Measurements from ENCODE around the gene PDCD1. TPM values are rescaled to one million over a fixed set of nuclear protein-coding genes. Genes with fewer than 3 reads are reported as not detected.
"Not testable (repeated sequence)": the region's sequence is repeated elsewhere in the genome, so short reads cannot be mapped to it uniquely, and the experiment has no call there.

The PDCD1 gene
- total and polyA plus RNA-seq, 7 experiments from 2014 or later, result 0.24 to 9.4 (median 0.85) TPM; not detected in 2

DNA sequence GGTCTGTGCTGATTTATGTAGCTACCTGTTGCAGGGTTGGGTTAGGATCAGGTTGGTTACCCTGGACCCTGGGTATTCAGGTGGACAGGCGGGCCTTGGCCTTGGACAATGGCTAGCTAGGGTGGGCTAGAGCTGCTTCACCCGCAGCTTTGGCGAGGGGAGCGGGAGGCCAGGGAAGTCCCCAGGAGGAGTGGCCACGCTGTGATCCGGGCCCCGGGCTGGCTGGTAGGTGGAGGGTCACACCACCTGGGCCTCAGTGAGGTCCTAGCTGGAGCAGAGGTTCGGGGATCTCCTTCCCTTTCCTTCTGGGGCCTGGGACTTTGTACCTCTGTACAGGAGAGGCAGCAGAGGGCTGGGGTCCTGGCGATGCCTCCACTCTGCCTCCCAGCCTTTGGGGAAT is 20.6 kb upstream of the PDCD1 start:
- no peaks in the 10 kb centered on the region for H3K27me3 ChIP-seq (ENCODE audit: control insufficient read depth in 2 of 2, insufficient read depth in 2 of 2, low read length in 2 of 2)
- Mint-ChIP-seq H3K4me3 (peak overlapping the region in 1 of 10 donors; percentile 69), H3K4me1 (peaks cover 17 to 35% (median 25%) of the 10 kb centered on the region in 7 donors), H3K27me3 (peaks cover 0 to 5% (median 0%) of the 10 kb centered on the region in 5 donors), H3K36me3 (peaks cover 0 to 5% (median 2%) of the 10 kb centered on the region in 5 donors), H3K27ac (peak overlapping the region in 2 of 9 donors; percentile 16 to 69), H3K9me3 (peaks cover 0 to 8% (median 0%) of the 10 kb centered on the region in 11 donors)
- intact Hi-C loops (cut with micrococcal nuclease), result no loop called here
- ChIA-PET CTCF (interaction anchor here (0.6 to 2.4 kb wide), 6 partner anchors 12 to 1040 kb away, joined by 3 to 17 read pairs (median 4); partner anchors contain the start of genes D2HGDH and RTP5), POLR2A (interaction anchor here (0.6 to 1.6 kb wide), 5 partner anchors 11 to 282 kb away, joined by 3 to 6 read pairs (median 3); no protein-coding TSS in a partner anchor)
- no peak for ATAC-seq
- DNase-seq, result no peak
- no peaks in the 10 kb centered on the region for H3K9me3 ChIP-seq (ENCODE audit: control insufficient read depth in 2 of 3, low read length in 3 of 3)
- H3K36me3 ChIP-seq (ENCODE audit: control insufficient read depth in 2 of 3, insufficient read depth in 3 of 3, low read length in 3 of 3), result peaks cover 0 to 4% (median 0%) of the 10 kb centered on the region in 3 experiments
- H3K4me3 ChIP-seq (ENCODE audit: low read length), result no peak overlapping the region
- H3K4me1 ChIP-seq (ENCODE audit: control insufficient read depth in 2 of 2, insufficient read depth in 2 of 2, low read length in 2 of 2), result peaks cover 16 to 17% of the 10 kb centered on the region in 2 donors
- H3K27ac ChIP-seq (ENCODE audit: low read depth, low read length), result no peak overlapping the region

GRCh38 chr2:241877989-241878970 is 19.6 kb upstream of the PDCD1 start:
- Histone ChIP-seq H3K27me3 (ENCODE audit: control insufficient read depth in 2 of 2, insufficient read depth in 2 of 2, low read length in 2 of 2) (no peaks in the 10 kb centered on the region), H3K9me3 (ENCODE audit: control insufficient read depth in 2 of 3, low read length in 3 of 3) (no peaks in the 10 kb centered on the region), H3K4me1 (ENCODE audit: control insufficient read depth in 2 of 2, insufficient read depth in 2 of 2, low read length in 2 of 2) (peaks cover 15 to 17% of the 10 kb centered on the region in 2 donors), H3K36me3 (ENCODE audit: control insufficient read depth in 2 of 3, insufficient read depth in 3 of 3, low read length in 3 of 3) (no peaks in the 10 kb centered on the region), H3K4me3 (ENCODE audit: low read length) (no peak overlapping the region), H3K27ac (ENCODE audit: low read depth, low read length) (no peak overlapping the region)
- H3K4me1 Mint-ChIP-seq, result peaks cover 17 to 32% (median 21%) of the 10 kb centered on the region in 7 donors
- ChIA-PET POLR2A (interaction anchor here (0.6 to 1.6 kb wide), 6 partner anchors 10 to 281 kb away, joined by 3 to 6 read pairs (median 4); partner anchors contain the start of gene ING5), CTCF (interaction anchor here (0.7 to 2.4 kb wide), 12 partner anchors 11 to 1400 kb away, joined by 3 to 17 read pairs (median 4); partner anchors contain the start of genes D2HGDH and RTP5)
- no peak overlapping the region for H3K4me3 Mint-ChIP-seq
- H3K27me3 Mint-ChIP-seq, result peaks cover 0 to 5% (median 0%) of the 10 kb centered on the region in 5 donors
- intact Hi-C loops (cut with micrococcal nuclease), result no loop called here
- ATAC-seq, result no peak
- peak; percentile 53 to 85 (median 73) for DNase-seq
- H3K27ac Mint-ChIP-seq, result peak overlapping the region in 1 of 9 donors; percentile 62
- peaks cover 0 to 8% (median 0%) of the 10 kb centered on the region in 11 donors for H3K9me3 Mint-ChIP-seq
- peaks cover 0 to 4% (median 0%) of the 10 kb centered on the region in 5 donors for H3K36me3 Mint-ChIP-seq

GRCh38 chr2:241877197-241877685 is 18.5 kb upstream of the PDCD1 start:
- ChIA-PET POLR2A (no interaction called here), CTCF (interaction anchor here (0.7 to 1.3 kb wide), 2 partner anchors 152 to 1399 kb away, joined by 3 read pairs; no protein-coding TSS in a partner anchor)
- Histone ChIP-seq H3K9me3 (ENCODE audit: control insufficient read depth in 2 of 3, low read length in 3 of 3) (no peaks in the 10 kb centered on the region), H3K4me3 (ENCODE audit: low read length) (no peak overlapping the region), H3K27ac (ENCODE audit: low read depth, low read length) (no peak overlapping the region), H3K27me3 (ENCODE audit: control insufficient read depth in 2 of 2, insufficient read depth in 2 of 2, low read length in 2 of 2) (no peaks in the 10 kb centered on the region), H3K4me1 (ENCODE audit: control insufficient read depth in 2 of 2, insufficient read depth in 2 of 2, low read length in 2 of 2) (peaks cover 5 to 16% of the 10 kb centered on the region in 2 donors), H3K36me3 (ENCODE audit: control insufficient read depth in 2 of 3, insufficient read depth in 3 of 3, low read length in 3 of 3) (no peaks in the 10 kb centered on the region)
- H3K4me3 Mint-ChIP-seq, result no peak overlapping the region
- H3K27ac Mint-ChIP-seq, result no peak overlapping the region
- ATAC-seq, result no peak
- intact Hi-C loops (cut with micrococcal nuclease), result no loop called here
- DNase-seq, result no peak
- peaks cover 0 to 7% (median 0%) of the 10 kb centered on the region in 11 donors for H3K9me3 Mint-ChIP-seq
- H3K4me1 Mint-ChIP-seq, result peaks cover 7 to 22% (median 10%) of the 10 kb centered on the region in 7 donors
- no peaks in the 10 kb centered on the region for H3K36me3 Mint-ChIP-seq
- peaks cover 0 to 5% (median 0%) of the 10 kb centered on the region in 5 donors for H3K27me3 Mint-ChIP-seq

DNA sequence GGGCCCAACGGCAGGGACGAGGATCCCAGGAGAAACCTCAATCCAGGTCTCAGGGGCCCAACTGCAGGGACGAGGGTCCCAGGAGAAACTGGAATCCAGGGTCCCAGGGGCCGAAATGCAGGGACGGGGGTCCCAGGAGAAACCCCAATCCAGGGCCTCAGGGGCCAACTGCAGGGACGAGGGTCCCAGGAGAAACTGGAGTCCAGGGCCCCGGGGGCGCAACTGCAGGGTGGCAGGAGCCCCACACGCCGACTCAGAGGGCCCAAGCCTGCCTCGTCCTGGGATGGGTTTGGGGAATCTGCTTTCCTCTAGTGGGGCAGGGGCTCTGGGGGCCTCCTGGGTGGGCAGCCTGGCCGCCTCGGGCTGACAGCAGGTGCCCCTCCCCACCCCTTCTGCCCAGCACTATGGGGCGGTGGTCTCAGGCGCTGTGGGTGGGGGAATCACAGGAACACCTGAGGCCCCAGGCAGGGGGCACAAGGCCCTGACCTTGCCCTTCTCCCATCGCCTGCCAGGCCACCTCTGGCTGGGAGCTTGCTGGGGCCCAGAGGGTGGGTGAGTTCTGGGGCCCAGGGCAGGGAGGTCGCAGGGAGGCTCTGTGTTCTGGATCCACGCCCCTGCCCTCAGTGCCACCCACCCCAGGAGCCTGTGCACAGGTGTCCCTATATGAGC is 18.0 kb upstream of the PDCD1 start:
- H3K4me1 ChIP-seq (ENCODE audit: control insufficient read depth in 2 of 2, insufficient read depth in 2 of 2, low read length in 2 of 2), result peaks cover 0 to 19% of the 10 kb centered on the region in 2 donors
- no peak for ATAC-seq
- Mint-ChIP-seq H3K4me1 (peaks cover 4 to 17% (median 9%) of the 10 kb centered on the region in 7 donors), H3K27ac (no peak overlapping the region), H3K27me3 (peaks cover 0 to 5% (median 0%) of the 10 kb centered on the region in 5 donors), H3K4me3 (no peak overlapping the region), H3K36me3 (no peaks in the 10 kb centered on the region), H3K9me3 (peaks cover 0 to 6% (median 0%) of the 10 kb centered on the region in 11 donors)
- H3K4me3 ChIP-seq (ENCODE audit: low read length), result no peak overlapping the region
- ChIA-PET CTCF (interaction anchor here (1.3 kb wide), 1 partner anchor 152 kb away, joined by 3 read pairs; no protein-coding TSS in a partner anchor), POLR2A (no interaction called here)
- intact Hi-C loops (cut with micrococcal nuclease), result no loop called here
- H3K27me3 ChIP-seq (ENCODE audit: control insufficient read depth in 2 of 2, insufficient read depth in 2 of 2, low read length in 2 of 2), result no peaks in the 10 kb centered on the region
- no peak for DNase-seq
- no peak overlapping the region for H3K27ac ChIP-seq (ENCODE audit: low read depth, low read length)
- no peaks in the 10 kb centered on the region for H3K9me3 ChIP-seq (ENCODE audit: control insufficient read depth in 2 of 3, low read length in 3 of 3)
- no peaks in the 10 kb centered on the region for H3K36me3 ChIP-seq (ENCODE audit: control insufficient read depth in 2 of 3, insufficient read depth in 3 of 3, low read length in 3 of 3)

GRCh38 chr2:241875754-241876527 is 17.2 kb upstream of the PDCD1 start:
- H3K27ac Mint-ChIP-seq; H3K27ac ChIP-seq (ENCODE audit: low read depth, low read length); H3K27me3 ChIP-seq (ENCODE audit: control insufficient read depth in 2 of 2, insufficient read depth in 2 of 2, low read length in 2 of 2); H3K9me3 ChIP-seq (ENCODE audit: control insufficient read depth in 2 of 3, low read length in 3 of 3); DNase-seq; H3K36me3 Mint-ChIP-seq; H3K36me3 ChIP-seq (ENCODE audit: control insufficient read depth in 2 of 3, insufficient read depth in 3 of 3, low read length in 3 of 3); intact Hi-C loops (cut with micrococcal nuclease); H3K4me3 Mint-ChIP-seq; H3K4me3 ChIP-seq (ENCODE audit: low read length); H3K9me3 Mint-ChIP-seq; ATAC-seq; H3K27me3 Mint-ChIP-seq: not testable (repeated sequence)
- H3K4me1 ChIP-seq (ENCODE audit: control insufficient read depth in 2 of 2, insufficient read depth in 2 of 2, low read length in 2 of 2), result peaks cover 0 to 24% of the 10 kb centered on the region in 2 donors
- ChIA-PET POLR2A (interaction anchor here (0.6 kb wide), 1 partner anchor 56 kb away, joined by 3 read pairs; no protein-coding TSS in a partner anchor), CTCF (interaction anchor here (0.6 kb wide), 1 partner anchor 178 kb away, joined by 3 read pairs; no protein-coding TSS in a partner anchor)
- peaks cover 2 to 10% (median 6%) of the 10 kb centered on the region in 7 donors for H3K4me1 Mint-ChIP-seq

Measured in naive thymus-derived CD4-positive, alpha-beta T cell (primary cell).